Activated CD8-positive, alpha-beta memory T cell treated with anti-CD3 and anti-CD28 coated beads, Interleukin-2, amount 10 ng/mL, durations not matched to agents 7 days and 5 days (primary cell): ENCODE measurements around the gene VWA7. TPM values are rescaled to one million over a fixed set of nuclear protein-coding genes. Genes with fewer than 3 reads are reported as not detected.
"Not testable (repeated sequence)": the region's sequence is repeated elsewhere in the genome, so short reads cannot be mapped to it uniquely, and the experiment has no call there.

Experiments used
- ATAC-seq: fragments of 150-1000 bp; cut with Tn5 transposase; one replicate; pipeline ENCODE4 v1.10.0; 2021; ENCODE audit warnings: moderate library complexity
- CTCF ChIA-PET: fragments of 350-600 bp; sonication (Branson Sonifier 250); formaldehyde crosslinking; loops from one replicate; lab custom pipeline; 2021; ENCODE audit warnings: antibody characterized with exemption; lab: Charles Lee
- DNase-seq: peaks from one replicate; pipeline ENCODE4 v3.0.0-alpha.2; 2020
- H3K27ac Mint-ChIP-seq: one replicate; pipeline ENCODE4 v1.8.0; 2021; ENCODE audit warnings: mild to moderate bottlenecking, mixed read lengths
- H3K27me3 Mint-ChIP-seq: one replicate; pipeline ENCODE4 v1.8.0; 2021; ENCODE audit warnings: mixed read lengths
- H3K36me3 Mint-ChIP-seq: one replicate; pipeline ENCODE4 v1.8.0; 2021; ENCODE audit warnings: mild to moderate bottlenecking, mixed read lengths
- H3K4me1 Mint-ChIP-seq: one replicate; pipeline ENCODE4 v1.8.0; 2021; ENCODE audit warnings: mixed read lengths
- H3K4me3 Mint-ChIP-seq: one replicate; pipeline ENCODE4 v1.8.0; 2021; ENCODE audit warnings: mild to moderate bottlenecking, moderate library complexity, mixed read lengths
- H3K9me3 Mint-ChIP-seq: one replicate; pipeline ENCODE4 v1.8.0; 2022; ENCODE audit warnings: low read depth, mixed read lengths
- total RNA-seq, 2 experiments: library from RNA; stranded (reverse); gene quantifications; one replicate each; pipeline ENCODE4 v1.2.3, GENCODE V29; 2021

VWA7 gene
- total RNA-seq, 2 experiments from 2014 or later = 5.7 to 6.4 TPM

- Mint-ChIP-seq H3K4me3 (peak within 1 kb of the TSS; percentile 96), H3K27me3 (no peaks in the 10 kb centered on the region), H3K9me3 (no peaks in the 10 kb centered on the region), H3K36me3 (peaks cover 23% of the 10 kb centered on the region), H3K4me1 (peaks cover 48% of the 10 kb centered on the region), H3K27ac (peak within 1 kb of the TSS; percentile 98)
- ATAC-seq (peak; percentile 87), DNase-seq (peak; percentile 90)
- CTCF ChIA-PET = interaction anchor here (0.6 to 4.8 kb wide), 20 partner anchors 9 to 72 kb away, joined by 3 to 46 read pairs (median 4); partner anchors contain the start of genes CLIC1, HSPA1A, HSPA1B and HSPA1L
Measured at GRCh38 chr6:31795616-31796298, 18.6 kb upstream of the VWA7 start, which contains the start of gene VARS1. Gene VARS1 (minus strand): TSS chr6:31795752. CDS start chr6:31795217, 535 bp downstream.

GRCh38 chr6:31794866-31795615 is 17.9 kb upstream of the VWA7 start:
- peak overlapping the region; percentile 96 for H3K4me3 Mint-ChIP-seq
- no peaks in the 10 kb centered on the region for H3K27me3 Mint-ChIP-seq
- no peaks in the 10 kb centered on the region for H3K9me3 Mint-ChIP-seq
- DNase-seq (no peak), ATAC-seq (peak; percentile 1)
- H3K4me1 Mint-ChIP-seq = peaks cover 51% of the 10 kb centered on the region
- peak overlapping the region; percentile 98 for H3K27ac Mint-ChIP-seq
- H3K36me3 Mint-ChIP-seq = peaks cover 26% of the 10 kb centered on the region
- CTCF ChIA-PET = interaction anchor here (0.7 to 4.8 kb wide), 14 partner anchors 9 to 59 kb away, joined by 3 to 46 read pairs (median 5); partner anchors contain the start of genes CLIC1, HSPA1A, HSPA1L and LSM2

- Mint-ChIP-seq H3K9me3 (no peaks in the 10 kb centered on the region), H3K27ac (peak overlapping the region; percentile 89), H3K4me1 (peaks cover 53% of the 10 kb centered on the region), H3K27me3 (no peaks in the 10 kb centered on the region), H3K4me3 (peak overlapping the region; percentile 96), H3K36me3 (peaks cover 28% of the 10 kb centered on the region)
- ATAC-seq (no peak), DNase-seq (no peak)
- CTCF ChIA-PET = interaction anchor here (0.7 to 4.8 kb wide), 5 partner anchors 12 to 58 kb away, joined by 3 to 46 read pairs (median 6); partner anchors contain the start of genes CLIC1 and LSM2
Measured at GRCh38 chr6:31794294-31794865, 17.3 kb upstream of the VWA7 start.

GRCh38 chr6:31793927-31794245 is 16.8 kb upstream of the VWA7 start:
- Mint-ChIP-seq H3K4me3 (peak overlapping the region; percentile 96), H3K36me3 (peaks cover 30% of the 10 kb centered on the region), H3K27ac (peak overlapping the region; percentile 89), H3K4me1 (peaks cover 53% of the 10 kb centered on the region)
- not testable (repeated sequence) for H3K27me3 Mint-ChIP-seq, H3K9me3 Mint-ChIP-seq, DNase-seq, ATAC-seq
- CTCF ChIA-PET = interaction anchor here (0.7 to 2.6 kb wide), 4 partner anchors 21 to 1721 kb away, joined by 3 to 13 read pairs (median 5); partner anchors contain the start of gene CLIC1

GRCh38 chr6:31792761-31793171 is 15.6 kb upstream of the VWA7 start:
- DNase-seq = no peak
- no peaks in the 10 kb centered on the region for H3K27me3 Mint-ChIP-seq
- peak overlapping the region; percentile 75 for H3K27ac Mint-ChIP-seq
- H3K36me3 Mint-ChIP-seq = peaks cover 24% of the 10 kb centered on the region
- CTCF ChIA-PET = no interaction called here
- ATAC-seq = no peak
- H3K9me3 Mint-ChIP-seq = no peaks in the 10 kb centered on the region
- no peak overlapping the region for H3K4me3 Mint-ChIP-seq
- peaks cover 46% of the 10 kb centered on the region for H3K4me1 Mint-ChIP-seq

GRCh38 chr6:31792090-31792374 is 14.9 kb upstream of the VWA7 start:
- no peak overlapping the region for H3K27ac Mint-ChIP-seq
- H3K4me1 Mint-ChIP-seq = peaks cover 39% of the 10 kb centered on the region
- no peaks in the 10 kb centered on the region for H3K9me3 Mint-ChIP-seq
- CTCF ChIA-PET = interaction anchor here (0.6 to 6.3 kb wide), 15 partner anchors 12 to 133 kb away, joined by 3 to 39 read pairs (median 5); partner anchors contain the start of genes C6orf47, HSPA1A, HSPA1L and LY6G5B
- H3K36me3 Mint-ChIP-seq = peaks cover 19% of the 10 kb centered on the region
- ATAC-seq = no peak
- H3K27me3 Mint-ChIP-seq = no peaks in the 10 kb centered on the region
- no peak for DNase-seq
- no peak overlapping the region for H3K4me3 Mint-ChIP-seq

- Mint-ChIP-seq H3K27me3 (no peaks in the 10 kb centered on the region), H3K9me3 (no peaks in the 10 kb centered on the region), H3K27ac (peak overlapping the region; percentile 56), H3K4me1 (peaks cover 34% of the 10 kb centered on the region), H3K4me3 (no peak overlapping the region), H3K36me3 (peaks cover 18% of the 10 kb centered on the region)
- ATAC-seq = no peak
- CTCF ChIA-PET = interaction anchor here (0.6 to 6.3 kb wide), 25 partner anchors 8 to 262 kb away, joined by 3 to 39 read pairs (median 5); partner anchors contain the start of genes C6orf47, HSPA1A, HSPA1B and HSPA1L
- DNase-seq = peak; percentile 63
Measured at GRCh38 chr6:31791324-31792089, 14.4 kb upstream of the VWA7 start.

- Mint-ChIP-seq H3K4me3 (no peak overlapping the region), H3K36me3 (peaks cover 23% of the 10 kb centered on the region), H3K27me3 (no peaks in the 10 kb centered on the region), H3K27ac (no peak overlapping the region), H3K9me3 (no peaks in the 10 kb centered on the region), H3K4me1 (peaks cover 5% of the 10 kb centered on the region)
- DNase-seq (no peak), ATAC-seq (no peak)
- CTCF ChIA-PET = interaction anchor here (1.4 to 6.3 kb wide), 3 partner anchors 15 to 21 kb away, joined by 4 to 39 read pairs (median 9); partner anchors contain the start of gene LSM2
Measured at GRCh38 chr6:31785475-31785874, 8.3 kb upstream of the VWA7 start.

GRCh38 chr6:31784098-31784925 is 7.2 kb upstream of the VWA7 start:
- CTCF ChIA-PET = interaction anchor here (1.3 to 1.9 kb wide), 3 partner anchors 15 to 55 kb away, joined by 3 to 9 read pairs (median 4); partner anchors contain the start of genes DDAH2 and LSM2
- H3K9me3 Mint-ChIP-seq = no peaks in the 10 kb centered on the region
- ATAC-seq (no peak), DNase-seq (no peak)
- H3K4me1 Mint-ChIP-seq = peaks cover 2% of the 10 kb centered on the region
- no peak overlapping the region for H3K27ac Mint-ChIP-seq
- H3K27me3 Mint-ChIP-seq = no peaks in the 10 kb centered on the region
- peaks cover 21% of the 10 kb centered on the region for H3K36me3 Mint-ChIP-seq
- no peak overlapping the region for H3K4me3 Mint-ChIP-seq

GRCh38 chr6:31782126-31782855 is 5.2 kb upstream of the VWA7 start:
- Mint-ChIP-seq H3K27ac (no peak overlapping the region), H3K27me3 (no peaks in the 10 kb centered on the region), H3K36me3 (peaks cover 21% of the 10 kb centered on the region), H3K9me3 (no peaks in the 10 kb centered on the region), H3K4me1 (peaks cover 6% of the 10 kb centered on the region), H3K4me3 (no peak overlapping the region)
- ATAC-seq (no peak), DNase-seq (no peak)
- CTCF ChIA-PET = interaction anchor here (1.8 kb wide), 1 partner anchor 12 kb away, joined by 6 read pairs; no protein-coding TSS in a partner anchor
